HG02840 (cell line): ENCODE measurements around the gene TOGARAM1.

Experiments
- ATAC-seq: cut with Tn5 transposase; IDR thresholded peaks from one replicate; pipeline ENCODE4 v1.9.1; 2021; ENCODE audit warnings: mild to moderate bottlenecking, moderate library complexity, moderate number of reproducible peaks; ENCODE audit not compliant: unreplicated experiment, low FRiP score

Gene TOGARAM1

GRCh38 chr14:44963044-44963528 lies 1.1 kb downstream of the TOGARAM1 start:
- ATAC-seq = no peak

GRCh38 chr14:44963775-44964380 lies 1.9 kb downstream of the TOGARAM1 start:
- no peak for ATAC-seq

- ATAC-seq = no peak
Measured at GRCh38 chr14:44966601-44967336, 4.8 kb downstream of the TOGARAM1 start.

GRCh38 chr14:44968714-44969113 lies 6.7 kb downstream of the TOGARAM1 start:
- no peak for ATAC-seq

GRCh38 chr14:44970907-44971306 lies 8.9 kb downstream of the TOGARAM1 start:
- no peak for ATAC-seq

GRCh38 chr14:44971459-44971858 lies 9.5 kb downstream of the TOGARAM1 start:
- ATAC-seq = no peak

- ATAC-seq = no peak
Measured at GRCh38 chr14:44979273-44979672, 17.3 kb downstream of the TOGARAM1 start.

- ATAC-seq = no peak
Measured at GRCh38 chr14:44979740-44980356, 17.9 kb downstream of the TOGARAM1 start.

- ATAC-seq = no peak
Measured at GRCh38 chr14:44981198-44981597, 19.2 kb downstream of the TOGARAM1 start.

- ATAC-seq = no peak
Measured at GRCh38 chr14:44982594-44982993, 20.6 kb downstream of the TOGARAM1 start.

GRCh38 chr14:44988694-44989093 lies 26.7 kb downstream of the TOGARAM1 start:
- no peak for ATAC-seq

GRCh38 chr14:44989497-44990440 lies 27.8 kb downstream of the TOGARAM1 start:
- no peak for ATAC-seq

- no peak for ATAC-seq
Measured at GRCh38 chr14:44990533-44990932, 28.5 kb downstream of the TOGARAM1 start.

GRCh38 chr14:44995196-44995595 lies 33.2 kb downstream of the TOGARAM1 start:
- ATAC-seq = no peak

- no peak for ATAC-seq
Measured at GRCh38 chr14:44995770-44996294, 33.8 kb downstream of the TOGARAM1 start.

GRCh38 chr14:45003924-45004323 lies 41.9 kb downstream of the TOGARAM1 start:
- no peak for ATAC-seq

GRCh38 chr14:45015133-45015532 lies 53.1 kb downstream of the TOGARAM1 start:
- no peak for ATAC-seq

GRCh38 chr14:45028107-45028626 lies 66.2 kb downstream of the TOGARAM1 start:
- ATAC-seq = no peak

GRCh38 chr14:45034730-45035129 lies 72.7 kb downstream of the TOGARAM1 start:
- no peak for ATAC-seq

GRCh38 chr14:45038256-45038655 lies 76.3 kb downstream of the TOGARAM1 start:
- ATAC-seq = no peak
